T-helper 2 cell (primary cell): Measurements from ENCODE around the gene CAPNS1.
"Not testable (repeated sequence)": the region's sequence is repeated elsewhere in the genome, so short reads cannot be mapped to it uniquely, and the experiment has no call there.

Source experiments
- DNase-seq, 5 experiments: peaks; one replicate each; pipeline versions ENCODE4 v3.0.0 to v3.0.0-alpha.2; 2012 to 2022

CAPNS1 gene

DNA sequence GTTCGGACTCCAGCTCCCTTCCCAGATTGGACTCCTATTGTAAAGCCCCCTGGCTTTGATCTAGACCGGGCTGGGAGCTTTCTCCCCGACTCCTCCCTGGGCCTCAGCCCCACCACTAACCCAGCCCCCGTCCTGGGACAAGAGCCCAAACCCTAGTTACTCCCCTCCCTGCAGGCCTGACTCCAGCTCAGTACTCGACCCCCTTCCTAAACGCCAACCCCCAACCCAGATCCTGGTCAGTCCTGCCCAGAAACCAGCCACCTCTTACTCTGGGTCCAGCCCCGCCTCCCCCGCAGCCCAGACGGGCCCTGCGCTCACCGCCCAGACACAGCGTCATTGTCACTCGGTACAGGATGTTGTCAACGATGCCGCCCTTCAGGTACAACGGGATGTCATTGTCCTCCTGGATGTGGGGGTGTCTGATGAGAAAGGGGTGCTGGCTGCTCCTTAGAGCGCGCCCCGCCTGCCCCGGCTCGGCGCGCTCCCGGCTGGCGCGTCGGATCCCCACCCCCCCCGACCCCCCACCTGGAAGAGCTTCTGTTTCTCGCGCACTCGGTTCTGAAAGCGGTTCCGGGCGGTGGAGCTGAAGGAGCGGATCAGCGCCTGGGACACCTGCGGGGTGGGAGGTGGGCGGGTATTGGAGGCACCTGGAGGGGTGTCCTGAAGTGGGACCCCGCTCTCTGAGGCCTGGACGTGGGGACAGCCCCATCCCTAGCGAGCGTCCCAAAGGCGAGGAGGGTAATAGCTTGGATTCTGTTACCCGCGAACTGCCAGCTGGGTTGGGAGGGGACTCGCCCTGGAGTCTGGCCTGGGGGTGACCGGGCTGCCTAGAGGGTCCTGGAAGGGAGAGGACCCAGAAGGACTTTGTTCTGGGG is 11.5 kb downstream of the CAPNS1 start:
- DNase-seq: no peak

DNA sequence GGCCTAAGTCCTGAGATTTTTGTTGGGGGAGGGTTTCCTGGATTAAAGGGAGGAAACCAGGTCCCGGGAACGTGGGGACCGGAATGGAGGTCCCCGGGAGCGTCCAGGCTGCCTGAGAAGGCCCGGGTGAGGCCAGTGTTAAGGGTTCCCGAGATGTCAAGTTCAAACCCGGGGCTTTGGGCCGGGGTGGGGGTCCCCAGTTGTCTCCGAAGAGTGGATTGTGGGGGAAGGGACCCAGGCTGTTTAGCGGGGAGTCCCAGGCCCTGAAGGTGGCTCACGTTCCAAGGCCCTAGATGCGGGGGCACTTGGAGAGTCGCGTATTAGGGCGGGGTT is 12.1 kb downstream of the CAPNS1 start:
- no peak for DNase-seq

- DNase-seq: no peak
Observed at GRCh38 chr19:36152352-36153091, 12.7 kb downstream of the CAPNS1 start, which contains the start of gene COX7A1. COX7A1 (minus strand) TSS chr19:36152447; CDS start chr19:36152407, 40 bp downstream.

DNA sequence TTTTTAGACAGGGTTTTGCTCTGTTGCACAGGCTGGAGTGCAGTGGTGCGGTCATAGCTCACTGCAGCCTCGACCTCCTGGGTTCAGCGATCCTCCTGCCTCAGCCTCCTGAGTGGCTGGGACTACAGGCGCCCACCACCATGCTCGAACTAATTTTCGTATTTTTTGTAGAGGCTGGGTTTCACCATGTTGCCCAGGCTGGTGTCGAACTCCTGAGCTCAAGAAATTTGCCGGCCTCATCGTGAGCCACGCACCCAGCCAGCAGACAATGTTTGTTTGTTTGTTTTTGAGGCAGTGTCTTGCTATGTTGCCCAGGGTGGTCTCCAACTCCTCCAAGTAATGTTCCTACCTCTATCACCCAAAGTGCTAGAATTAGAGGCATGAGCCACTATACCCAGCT is 13.3 kb downstream of the CAPNS1 start:
- DNase-seq: no peak

DNA sequence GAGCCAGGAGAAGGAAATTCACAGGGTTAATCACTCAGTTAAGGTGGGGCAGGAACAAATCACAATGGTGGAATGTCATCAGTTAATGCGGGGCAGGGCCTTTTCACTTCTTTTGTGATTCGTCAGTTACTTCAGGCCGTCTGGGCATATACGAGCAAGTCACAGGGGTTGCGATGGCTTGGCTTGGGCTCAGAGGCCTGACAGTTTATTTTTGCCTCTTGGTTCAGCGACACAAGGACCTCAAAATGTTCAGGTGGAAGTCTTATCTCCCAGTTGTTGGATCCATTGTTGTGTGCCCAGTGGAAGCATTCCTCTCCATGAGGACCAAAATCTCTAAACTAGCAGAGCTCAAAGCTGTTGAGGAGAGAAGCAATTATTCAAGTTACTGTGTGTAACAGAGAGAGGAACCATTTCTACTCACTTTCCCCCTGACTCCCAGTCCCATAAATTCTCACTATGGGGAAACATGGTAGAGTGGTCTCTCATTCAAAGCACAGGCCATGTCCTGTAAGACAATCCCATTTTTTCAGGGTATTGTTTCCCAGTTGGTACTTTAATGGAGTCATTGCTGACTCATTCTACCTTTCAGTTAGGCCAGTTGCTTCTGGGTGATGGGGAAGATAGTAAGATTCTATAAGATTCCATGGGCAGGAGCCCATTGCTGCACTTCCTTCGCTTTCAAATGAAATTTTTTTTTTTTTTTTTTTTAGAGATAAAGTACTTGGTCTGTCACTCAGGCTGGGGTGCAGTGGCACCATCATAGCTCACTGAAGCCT is 21.1 kb downstream of the CAPNS1 start:
- DNase-seq: no peak

- DNase-seq: no peak
Observed at GRCh38 chr19:36163813-36164212, 23.9 kb downstream of the CAPNS1 start.

- no peak for DNase-seq
Observed at GRCh38 chr19:36169084-36169760, 29.4 kb downstream of the CAPNS1 start.

DNA sequence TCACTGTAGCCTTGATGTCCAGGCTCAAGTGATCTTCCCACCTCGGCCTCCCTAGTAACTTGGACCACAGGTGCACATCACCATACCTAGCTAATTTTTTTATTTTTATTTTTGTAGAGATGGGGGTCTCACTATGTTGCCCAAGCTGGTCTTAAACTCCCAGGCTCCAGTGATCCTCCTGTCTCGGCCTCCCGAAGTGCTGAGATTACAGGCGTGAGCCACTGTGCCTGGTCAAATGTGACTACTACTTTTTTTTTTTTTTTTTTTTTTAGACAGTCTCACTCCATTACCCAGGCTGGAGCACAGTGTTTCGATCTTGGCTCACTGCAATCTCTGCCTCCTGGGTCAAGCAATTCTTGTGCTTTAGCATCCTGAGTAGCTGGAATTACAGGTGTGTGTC is 33.0 kb downstream of the CAPNS1 start:
- DNase-seq: no peak

DNA sequence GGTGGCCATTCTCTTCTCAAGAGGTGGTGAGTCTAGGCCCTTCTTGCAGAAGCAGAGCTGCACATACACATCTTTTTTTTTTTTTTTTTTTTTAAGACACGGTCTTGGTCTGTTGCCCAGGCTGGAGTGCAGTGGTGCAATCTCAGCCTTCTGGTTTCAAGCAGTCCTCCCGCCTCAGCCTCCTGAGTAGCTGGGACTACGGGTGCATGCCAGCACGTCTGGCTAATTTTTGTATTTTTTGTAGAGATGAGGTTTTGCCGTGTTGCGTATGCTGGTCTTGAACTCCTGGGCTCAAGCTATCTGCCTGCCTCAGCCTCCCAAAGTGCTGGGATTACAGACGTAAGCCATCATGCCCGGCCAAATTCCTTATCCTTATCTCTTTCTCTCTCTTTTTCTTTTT is 34.0 kb downstream of the CAPNS1 start:
- DNase-seq: not testable (repeated sequence)

DNA sequence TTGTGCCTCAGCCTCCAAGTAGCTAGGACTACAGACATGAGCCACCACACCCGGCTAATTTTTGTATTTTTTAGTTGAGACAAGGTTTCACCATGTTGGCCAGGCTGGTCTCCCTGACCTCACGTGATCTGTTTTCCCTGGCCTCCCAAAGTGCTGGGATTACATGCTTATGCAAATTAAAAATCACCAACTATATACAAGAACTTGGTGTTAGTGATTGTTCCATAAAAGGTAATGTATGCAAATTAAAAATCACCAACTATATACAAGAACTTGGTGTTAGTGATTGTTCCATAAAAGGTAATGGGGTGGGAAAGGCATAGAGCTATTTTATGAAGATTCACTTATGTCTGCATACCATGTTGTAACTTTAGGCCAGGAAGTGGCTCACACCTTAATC is 39.2 kb downstream of the CAPNS1 start:
- DNase-seq: not testable (repeated sequence)

DNA sequence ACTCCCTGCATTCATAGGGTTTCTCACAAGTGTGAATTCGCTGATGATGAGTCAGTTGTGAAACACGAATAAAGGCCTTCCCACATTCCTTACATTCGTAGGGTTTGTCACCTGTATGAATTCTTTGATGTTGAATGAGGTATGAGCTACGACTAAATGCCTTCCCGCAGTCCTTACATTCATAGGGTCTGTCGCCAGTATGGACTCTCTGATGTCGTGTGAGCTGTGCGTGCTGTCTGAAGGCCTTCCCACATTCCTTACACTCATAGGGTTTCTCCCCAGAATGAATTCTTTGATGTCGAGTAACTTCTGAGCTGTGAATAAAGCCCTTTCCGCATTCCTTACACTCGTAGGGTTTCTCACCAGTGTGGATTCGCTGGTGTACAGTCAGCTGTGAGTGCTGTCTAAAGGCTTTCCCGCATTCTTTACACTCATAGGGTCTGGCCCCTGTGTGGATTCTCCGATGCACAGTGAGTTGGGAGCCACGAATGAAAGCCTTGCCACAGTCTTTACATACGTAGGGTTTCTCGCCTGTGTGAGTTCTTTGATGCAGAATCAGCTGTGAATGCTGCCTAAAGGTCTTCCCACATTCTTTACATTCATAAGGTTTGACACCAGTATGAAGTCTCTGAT is 42.9 kb downstream of the CAPNS1 start:
- no peak for DNase-seq

GRCh38 chr19:36183245-36183628 is 43.4 kb downstream of the CAPNS1 start:
- DNase-seq: no peak

GRCh38 chr19:36186722-36187121 is 46.9 kb downstream of the CAPNS1 start:
- DNase-seq: not testable (repeated sequence)

- DNase-seq: no peak
Observed at GRCh38 chr19:36196249-36196648, 56.4 kb downstream of the CAPNS1 start.

DNA sequence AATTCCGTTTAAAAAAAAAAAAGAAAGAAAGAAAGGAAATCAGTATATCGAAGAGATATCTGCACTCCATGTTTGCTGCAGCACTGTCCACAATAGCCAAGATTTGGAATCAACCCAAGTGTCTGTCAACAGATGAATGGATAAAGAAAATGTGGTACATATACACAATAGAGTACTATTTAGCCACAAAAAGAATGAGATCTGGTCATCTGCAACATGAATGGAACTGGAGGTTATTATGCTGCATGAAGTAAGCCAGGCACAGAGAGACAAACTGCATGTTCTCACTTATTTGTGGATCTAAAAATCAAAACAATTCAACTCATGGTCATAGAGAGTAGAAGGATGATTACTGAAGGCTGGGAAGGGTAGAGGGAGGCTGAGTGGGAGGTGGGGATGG is 58.3 kb downstream of the CAPNS1 start:
- no peak for DNase-seq
